Liver (tissue), 3 donors: ENCODE results near the gene GNAI3.

Source experiments
- ATF3 ChIP-seq: IDR thresholded peaks from 2 replicates; pipeline ENCODE4 v1.6.1; 2016; ENCODE audit warnings: antibody characterized with exemption
- CTCF ChIP-seq: fragments of 150-350 bp; IDR thresholded peaks from 2 replicates; pipeline ENCODE4 v1.5.1; 2017; ENCODE audit warnings: improper control_type of control experiment, low read depth, low read length; ENCODE audit not compliant: missing input control
- EGR1 ChIP-seq, 2 donors: IDR thresholded peaks; 2 replicates each; pipeline ENCODE4 v1.6.1; 2016 to 2018; ENCODE audit warnings: antibody characterized with exemption in 2 of 2, low read depth in 2 of 2
- FOXA2 ChIP-seq: IDR thresholded peaks from 2 replicates; pipeline ENCODE4 v1.6.1; 2016; ENCODE audit warnings: antibody characterized with exemption
- GABPA ChIP-seq, 2 donors: IDR thresholded peaks in 1 of 2; conservative IDR thresholded peaks in 1 of 2; 2 replicates each; pipeline ENCODE4 v1.6.1; 2016; ENCODE audit warnings: antibody characterized with exemption in 2 of 2, mild to moderate bottlenecking in 1 of 2, moderate library complexity in 1 of 2
- JUND ChIP-seq, 2 donors: IDR thresholded peaks; 2 replicates each; pipeline ENCODE4 v1.6.1; 2016; ENCODE audit warnings: antibody characterized with exemption in 2 of 2
- MAX ChIP-seq: IDR thresholded peaks from 2 replicates; pipeline ENCODE4 v1.6.1; 2016; ENCODE audit warnings: antibody characterized with exemption
- NR2F2 ChIP-seq: IDR thresholded peaks from 2 replicates; pipeline ENCODE4 v1.6.1; 2016; ENCODE audit warnings: antibody characterized with exemption
- RAD21 ChIP-seq, 2 donors: IDR thresholded peaks; 2 replicates each; pipeline ENCODE4 v1.6.1; 2016; ENCODE audit warnings: antibody characterized with exemption in 2 of 2, mild to moderate bottlenecking in 2 of 2
- REST ChIP-seq: IDR thresholded peaks from 2 replicates; pipeline ENCODE4 v1.6.1; 2016; ENCODE audit warnings: antibody characterized with exemption, mild to moderate bottlenecking
- RXRA ChIP-seq, 2 donors: IDR thresholded peaks; 2 replicates each; pipeline ENCODE4 v1.6.1; 2017 to 2018; ENCODE audit warnings: antibody characterized with exemption in 2 of 2, mild to moderate bottlenecking in 1 of 2
- SP1 ChIP-seq: IDR thresholded peaks from 2 replicates; pipeline ENCODE4 v1.6.1; 2018; ENCODE audit warnings: antibody characterized with exemption, mild to moderate bottlenecking
- TAF1 ChIP-seq: conservative IDR thresholded peaks from 2 replicates; pipeline ENCODE4 v1.6.1; 2016; ENCODE audit warnings: antibody characterized with exemption, mild to moderate bottlenecking
- YY1 ChIP-seq: IDR thresholded peaks from 2 replicates; pipeline ENCODE4 v1.6.1; 2016; ENCODE audit warnings: antibody characterized with exemption, mild to moderate bottlenecking
- donor health status: healthy.
- donor health status: healthy.

- TF ChIP-seq TAF1 (no peak), REST (no peak), RAD21 (IDR thresholded peaks at IDR 0.05) (no peak), CTCF (no peak), SP1 (no peak), EGR1 (IDR thresholded peaks at IDR 0.05; ENCODE audit: low read depth in 2 of 2) (no peak), JUND (IDR thresholded peaks at IDR 0.05) (no peak), MAX (no peak), RXRA (IDR thresholded peaks at IDR 0.05) (no peak), YY1 (no peak), ATF3 (no peak), NR2F2 (no peak), FOXA2 (no peak), GABPA (IDR thresholded peaks at IDR 0.05 in 1 of 2, conservative IDR thresholded peaks at IDR 0.05 in 1 of 2) (no peak)
Measured at GRCh38 chr1:109527846-109528695, 20.3 kb upstream of the GNAI3 start.
